ENCODE data around the gene TMEM163. TPM values are rescaled to one million over a fixed set of nuclear protein-coding genes. Genes with fewer than 3 reads are reported as not detected.
"Not testable (repeated sequence)": the region's sequence is repeated elsewhere in the genome, so short reads cannot be mapped to it uniquely, and the experiment has no call there.

Gene TMEM163
- polyA plus RNA-seq, 3 donors: 1.1 to 1.4 (median 1.3) TPM

GRCh38 chr2:134499307-134499926 is 219.4 kb downstream of the TMEM163 start:
- DNase-seq (ENCODE audit: low read depth in 3 of 3, low spot score in 2 of 3): no peak

DNA sequence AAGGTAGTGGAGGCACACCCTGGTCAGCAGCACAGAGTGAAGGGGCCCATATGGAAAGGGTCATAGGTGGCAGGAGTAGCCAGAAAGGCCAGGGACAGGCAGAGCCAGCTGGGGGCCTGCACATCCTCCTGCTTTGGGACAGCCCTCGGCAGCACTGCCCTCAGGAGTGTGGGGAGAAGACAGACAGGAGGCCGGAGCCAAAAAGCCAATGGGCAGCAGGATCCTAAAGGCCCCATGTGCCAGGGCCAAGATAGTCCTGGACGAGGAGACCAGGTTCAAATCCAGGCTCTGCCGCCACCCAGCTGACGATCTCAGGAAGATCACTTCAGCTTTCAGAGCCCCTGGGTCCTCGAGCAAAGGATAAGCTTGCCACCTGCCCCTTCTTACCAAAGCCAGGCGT is 220.1 kb downstream of the TMEM163 start:
- DNase-seq (ENCODE audit: low read depth in 3 of 3, low spot score in 2 of 3): no peak

- no peak for DNase-seq (ENCODE audit: low read depth in 3 of 3, low spot score in 2 of 3)
These were observed 225.0 kb downstream of the TMEM163 start for GRCh38 chr2:134493797-134494196.

GRCh38 chr2:134491771-134492441 is 226.9 kb downstream of the TMEM163 start:
- no peak for DNase-seq (ENCODE audit: low read depth in 3 of 3, low spot score in 2 of 3)

- DNase-seq (ENCODE audit: low read depth in 3 of 3, low spot score in 2 of 3): no peak
These were observed 227.8 kb downstream of the TMEM163 start for GRCh38 chr2:134491022-134491421.

DNA sequence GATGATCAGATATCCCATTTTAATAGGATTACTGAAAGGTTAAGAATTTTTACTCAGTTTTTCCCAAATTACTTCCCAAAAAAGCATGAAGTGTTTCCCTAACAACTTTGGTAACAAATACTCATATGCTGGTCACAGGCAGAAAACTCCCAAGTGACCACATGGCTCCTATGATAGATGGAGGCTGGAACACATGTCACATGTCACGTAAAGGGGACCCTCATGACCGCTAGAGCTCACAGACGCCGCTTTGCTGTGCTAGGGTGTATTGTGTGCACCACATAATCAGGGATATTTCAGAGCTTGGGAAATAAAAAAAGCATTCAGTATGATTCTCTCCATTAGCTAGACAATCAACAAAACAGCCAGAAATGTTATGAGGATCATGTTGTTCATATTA is 228.2 kb downstream of the TMEM163 start:
- no peak for DNase-seq (ENCODE audit: low read depth in 3 of 3, low spot score in 2 of 3)

- no peak for DNase-seq (ENCODE audit: low read depth in 3 of 3, low spot score in 2 of 3)
These were observed 228.9 kb downstream of the TMEM163 start for GRCh38 chr2:134489732-134490384.

- no peak for DNase-seq (ENCODE audit: low read depth in 3 of 3, low spot score in 2 of 3)
These were observed 235.9 kb downstream of the TMEM163 start for GRCh38 chr2:134482766-134483340.

GRCh38 chr2:134482131-134482723 is 236.6 kb downstream of the TMEM163 start:
- no peak for DNase-seq (ENCODE audit: low read depth in 3 of 3, low spot score in 2 of 3)

DNA sequence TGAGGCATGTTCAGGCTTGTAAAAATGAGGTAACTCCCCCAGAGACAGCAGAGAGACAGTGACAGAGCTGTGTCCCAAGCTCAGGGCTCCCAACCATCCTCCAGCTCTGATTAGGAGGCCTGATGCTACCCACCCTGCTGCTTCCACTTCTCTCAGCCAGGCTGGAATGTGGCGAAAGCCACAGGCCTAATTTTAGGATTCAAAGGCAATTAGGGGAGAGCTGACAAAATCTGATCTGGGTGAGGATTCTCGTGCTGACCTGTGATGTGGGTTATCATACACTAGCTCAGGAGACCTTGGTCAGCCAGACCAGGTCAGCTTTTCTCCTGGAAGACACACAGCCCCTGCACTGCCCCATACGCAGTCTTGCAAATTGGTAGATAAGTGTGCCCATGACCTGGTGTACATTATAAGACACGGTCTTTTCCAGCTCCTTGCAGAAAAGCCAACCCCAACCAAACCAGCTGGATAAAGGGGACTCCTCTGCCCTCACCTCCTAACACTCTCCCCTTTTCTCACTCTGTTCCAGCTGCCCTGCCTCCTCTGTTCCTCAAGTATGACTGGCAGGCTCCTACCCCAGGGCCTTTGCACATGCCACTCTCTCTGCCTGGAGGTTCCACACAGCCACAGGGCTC is 239.0 kb downstream of the TMEM163 start:
- DNase-seq (ENCODE audit: low read depth in 3 of 3, low spot score in 2 of 3): no peak

DNA sequence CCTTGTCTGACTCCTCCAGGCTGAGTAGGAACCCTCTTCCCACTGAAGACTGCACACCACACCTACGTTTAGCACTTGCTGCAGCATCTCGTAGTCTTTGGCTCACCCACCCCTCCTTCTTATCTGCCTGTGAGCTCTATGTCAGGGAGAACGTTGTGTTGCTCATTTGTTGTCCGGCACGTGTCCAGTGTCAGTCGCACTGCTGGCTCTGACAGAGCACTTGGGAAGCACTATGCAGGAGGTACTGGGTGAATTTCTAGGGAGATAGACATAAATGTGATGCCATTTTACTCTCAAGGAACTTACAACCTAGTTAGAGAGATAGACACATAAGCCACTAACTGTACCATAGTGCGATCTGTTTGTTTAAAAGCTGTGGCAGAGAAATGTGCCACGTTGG is 241.8 kb downstream of the TMEM163 start:
- DNase-seq (ENCODE audit: low read depth in 3 of 3, low spot score in 2 of 3): not testable (repeated sequence)

- DNase-seq (ENCODE audit: low read depth in 3 of 3, low spot score in 2 of 3): no peak
These were observed 248.1 kb downstream of the TMEM163 start for GRCh38 chr2:134470561-134471168.

- DNase-seq (ENCODE audit: low read depth in 3 of 3, low spot score in 2 of 3): no peak
These were observed 249.2 kb downstream of the TMEM163 start for GRCh38 chr2:134469516-134470115.

DNA sequence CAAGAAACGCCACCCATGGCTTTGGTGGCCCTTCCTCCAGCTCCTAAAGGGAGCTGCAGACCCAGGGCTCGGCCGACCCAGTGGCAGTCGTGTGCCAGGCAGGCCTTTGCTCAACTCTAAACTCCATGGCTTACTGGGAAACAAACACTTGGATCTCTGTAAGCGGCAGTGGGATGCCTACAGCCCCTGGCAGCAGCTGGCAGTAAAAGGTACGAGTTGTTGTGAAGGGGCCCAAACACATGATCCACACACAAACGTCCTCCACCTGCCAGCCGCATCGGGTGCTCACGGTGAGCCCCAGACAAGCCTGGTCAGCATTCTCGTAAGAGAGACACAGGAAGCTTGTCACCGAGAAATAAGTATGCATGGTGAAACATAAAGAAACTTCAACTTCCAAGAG is 250.0 kb downstream of the TMEM163 start:
- DNase-seq (ENCODE audit: low read depth in 3 of 3, low spot score in 2 of 3): no peak

DNA sequence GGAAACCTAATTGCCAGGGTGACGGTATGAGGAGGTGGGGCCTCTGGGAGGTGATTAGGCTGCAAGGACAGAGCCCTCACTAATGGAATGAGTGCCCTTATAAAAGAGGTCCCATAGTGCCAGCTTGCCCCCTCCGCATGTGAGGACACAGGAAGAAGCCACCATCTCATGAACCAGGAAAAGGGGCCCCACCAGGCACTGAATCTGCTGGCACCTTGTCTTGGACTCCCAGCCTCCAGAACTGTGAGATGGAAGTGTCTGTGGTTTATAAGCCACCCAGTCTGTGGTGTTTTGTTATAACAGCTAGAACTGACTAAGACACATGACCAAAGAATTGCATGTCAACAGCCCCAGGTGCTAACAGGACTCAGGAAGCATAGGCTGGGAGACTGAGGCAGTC is 250.6 kb downstream of the TMEM163 start:
- DNase-seq (ENCODE audit: low read depth in 3 of 3, low spot score in 2 of 3): no peak

DNA sequence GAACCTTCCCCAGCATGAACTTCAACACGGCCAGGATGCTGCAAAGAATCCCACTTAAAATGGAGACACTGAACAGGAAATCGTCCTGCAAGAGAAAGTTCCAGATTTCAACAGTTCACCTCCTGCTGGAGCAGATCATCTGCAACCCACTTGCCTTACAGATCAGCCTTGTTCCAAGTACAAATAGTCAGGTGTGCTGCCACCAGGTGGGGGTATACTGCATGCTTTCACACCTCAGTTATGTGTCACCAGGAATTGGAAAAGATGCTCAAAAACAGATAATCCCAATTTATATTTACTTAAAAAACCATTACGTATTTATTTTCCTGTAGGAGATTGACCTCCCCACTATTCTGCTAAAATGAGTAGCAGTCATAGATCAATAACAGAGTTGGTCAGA is 252.7 kb downstream of the TMEM163 start:
- DNase-seq (ENCODE audit: low read depth in 3 of 3, low spot score in 2 of 3): no peak

GRCh38 chr2:134465228-134466105 is 253.3 kb downstream of the TMEM163 start:
- DNase-seq (ENCODE audit: low read depth in 3 of 3, low spot score in 2 of 3): no peak

- DNase-seq (ENCODE audit: low read depth in 3 of 3, low spot score in 2 of 3): no peak
These were observed 255.1 kb downstream of the TMEM163 start for GRCh38 chr2:134463699-134464022.
